HepG2 (cell line): ENCODE data around the gene PVR. TPM values are rescaled to one million over a fixed set of nuclear protein-coding genes. Genes with fewer than 3 reads are reported as not detected.

Experiments
- JUN ChIP-seq: sonication (generic); formaldehyde crosslinking; IDR thresholded peaks from 2 replicates; pipeline ENCODE4 v1.4.0; 2020; ENCODE audit warnings: mild to moderate bottlenecking, missing genetic modification reagents
- KIAA2018 ChIP-seq: sonication (generic); formaldehyde crosslinking; IDR thresholded peaks from 2 replicates; pipeline ENCODE4 v1.5.0; 2020; ENCODE audit warnings: mild to moderate bottlenecking, missing genetic modification reagents, borderline replicate concordance
- PCBP2 ChIP-seq: fragments of 200-400 bp; formaldehyde crosslinking; optimal IDR thresholded peaks from 2 replicates; pipeline ENCODE3; 2018; ENCODE audit warnings: low read length, low read depth; ENCODE audit not compliant: poor library complexity, severe bottlenecking
- PREB ChIP-seq: sonication (generic); formaldehyde crosslinking; IDR thresholded peaks from 2 replicates; pipeline ENCODE4 v1.4.0; 2020; ENCODE audit warnings: missing genetic modification reagents
- RARA ChIP-seq: IDR thresholded peaks from 2 replicates; pipeline ENCODE4 v1.6.1; 2016; ENCODE audit warnings: missing genetic modification reagents, missing compliant biosample characterization
- THYN1 ChIP-seq: sonication (generic); formaldehyde crosslinking; IDR thresholded peaks from 2 replicates; pipeline ENCODE4 v1.8.1; 2023; ENCODE audit warnings: low read depth, mild to moderate bottlenecking, moderate library complexity, missing genetic modification reagents, borderline replicate concordance
- ZNF225 ChIP-seq: sonication (generic); formaldehyde crosslinking; IDR thresholded peaks from 2 replicates; pipeline ENCODE4 v1.4.0; 2020; ENCODE audit warnings: mild to moderate bottlenecking, missing genetic modification reagents
- ZNF484 ChIP-seq: sonication (generic); formaldehyde crosslinking; IDR thresholded peaks from 2 replicates; pipeline ENCODE4 v1.5.1; 2020; ENCODE audit warnings: mild to moderate bottlenecking, low read depth, missing genetic modification reagents, borderline replicate concordance
- ZNF597 ChIP-seq: sonication (generic); formaldehyde crosslinking; IDR thresholded peaks from 2 replicates; pipeline ENCODE4 v1.5.0; 2020; ENCODE audit warnings: missing genetic modification reagents
- ZNF644 ChIP-seq: IDR thresholded peaks from 2 replicates; pipeline ENCODE4 v1.6.1; 2016; ENCODE audit warnings: low read depth
- ZNF678 ChIP-seq: sonication (generic); formaldehyde crosslinking; IDR thresholded peaks from 2 replicates; pipeline ENCODE4 v1.4.0; 2020; ENCODE audit warnings: mild to moderate bottlenecking, missing genetic modification reagents
- ZNF720 ChIP-seq: sonication (generic); formaldehyde crosslinking; IDR thresholded peaks from 2 replicates; pipeline ENCODE4 v1.4.0; 2020; ENCODE audit warnings: missing genetic modification reagents
- polyA plus RNA-seq, 8 experiments: library from polyadenylated mRNA; depleted of rRNA in 3 of 8; stranded (reverse) in 7 of 8; unstranded in 1 of 8; fragments of >200 nt; fragmentation: Illumina TruSeq in 4 of 8; extraction: Trizol in 4 of 8; gene quantifications; 2 replicates each; pipeline versions ENCODE4 v1.2.1 to v1.2.3, GENCODE V29; 2011 to 2016; ENCODE audit warnings: low read depth in 4 of 8, missing spikeins in 1 of 8, mixed read lengths in 1 of 8; ENCODE audit not compliant: insufficient read depth in 1 of 8
- total RNA-seq, 5 experiments: library from RNA; depleted of rRNA; stranded (reverse); fragments of >200 nt; fragmentation: Illumina TruSeq; extraction: Trizol; gene quantifications; 2 replicates each; pipeline ENCODE4 v1.2.3, GENCODE V29; 2016; ENCODE audit warnings: low read depth in 1 of 5

Gene PVR
- total and polyA plus RNA-seq, 2 of the 13 experiments (the other 11 are each of a cell fraction or from before 2014, with no cell fraction given): 43.4 to 46.6 TPM

- TF ChIP-seq KIAA2018 (no peak), RARA (CRISPR knock-in tag) (peak; percentile 84), ZNF484 (CRISPR knock-in tag) (no peak), ZNF678 (CRISPR knock-in tag) (no peak), ZNF720 (no peak), PCBP2 (no peak), ZNF597 (CRISPR knock-in tag) (no peak), PREB (CRISPR knock-in tag) (no peak), THYN1 (0 out of 2 replicates have a peak, but pooled peaks have one; percentile 61), JUN (CRISPR knock-in tag) (peak; percentile 67; the same call in 1 of the 2 replicates), ZNF225 (CRISPR knock-in tag) (no peak), ZNF644 (CRISPR knock-in tag) (peak; percentile 63; the same call in 1 of the 2 replicates)
These were observed 30.2 kb upstream of the PVR start, which contains the start of gene IGSF23 (continued) for GRCh38 chr19:44613295-44614178.
